GM12892 (cell line): ENCODE measurements around the gene MAP7D1.

Experiments
- POLR2A ChIP-seq: IDR thresholded peaks from 2 replicates; pipeline ENCODE4 v1.6.1; 2011; ENCODE audit warnings: low read depth, low read length, control low read depth
- POLR2AphosphoS5 ChIP-seq: IDR thresholded peaks from 2 replicates; pipeline ENCODE4 v1.6.1; 2011; ENCODE audit warnings: low read depth, low read length, control low read depth
- TAF1 ChIP-seq: IDR thresholded peaks from 2 replicates; pipeline ENCODE4 v1.6.1; 2011; ENCODE audit warnings: low read depth, mild to moderate bottlenecking, control low read depth, low read length, borderline replicate concordance

DNA sequence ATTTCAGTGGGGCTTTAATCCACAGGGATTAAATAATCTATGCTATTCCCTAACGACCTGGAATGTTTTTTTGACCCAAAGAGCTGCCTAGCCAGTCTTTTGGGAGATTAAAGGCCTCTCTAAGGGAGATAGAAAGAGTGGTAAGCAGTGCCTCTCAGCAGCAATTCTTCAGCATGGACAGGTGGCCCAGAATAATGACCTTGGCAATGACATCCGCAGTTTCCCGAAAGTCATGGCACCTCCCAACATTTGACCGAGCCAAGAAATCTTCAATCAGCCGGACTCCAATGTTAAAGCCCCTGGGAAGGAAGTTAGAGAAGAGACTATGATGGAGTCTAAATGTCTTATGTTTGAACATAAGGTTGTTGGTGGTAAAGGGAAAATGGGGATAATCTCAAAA lies 16.4 kb upstream of the MAP7D1 start:
- TF ChIP-seq POLR2AphosphoS5 (no peak), TAF1 (no peak), POLR2A (no peak)
